HG02763 (cell line): ENCODE measurements around the gene ZSCAN31.
"Not testable (repeated sequence)": the region's sequence is repeated elsewhere in the genome, so short reads cannot be mapped to it uniquely, and the experiment has no call there.

ENCODE experiments used
- ATAC-seq: cut with Tn5 transposase; IDR thresholded peaks from one replicate; pipeline ENCODE4 v1.9.1; 2021; ENCODE audit warnings: mild to moderate bottlenecking, moderate library complexity; ENCODE audit not compliant: unreplicated experiment

ZSCAN31 gene

DNA sequence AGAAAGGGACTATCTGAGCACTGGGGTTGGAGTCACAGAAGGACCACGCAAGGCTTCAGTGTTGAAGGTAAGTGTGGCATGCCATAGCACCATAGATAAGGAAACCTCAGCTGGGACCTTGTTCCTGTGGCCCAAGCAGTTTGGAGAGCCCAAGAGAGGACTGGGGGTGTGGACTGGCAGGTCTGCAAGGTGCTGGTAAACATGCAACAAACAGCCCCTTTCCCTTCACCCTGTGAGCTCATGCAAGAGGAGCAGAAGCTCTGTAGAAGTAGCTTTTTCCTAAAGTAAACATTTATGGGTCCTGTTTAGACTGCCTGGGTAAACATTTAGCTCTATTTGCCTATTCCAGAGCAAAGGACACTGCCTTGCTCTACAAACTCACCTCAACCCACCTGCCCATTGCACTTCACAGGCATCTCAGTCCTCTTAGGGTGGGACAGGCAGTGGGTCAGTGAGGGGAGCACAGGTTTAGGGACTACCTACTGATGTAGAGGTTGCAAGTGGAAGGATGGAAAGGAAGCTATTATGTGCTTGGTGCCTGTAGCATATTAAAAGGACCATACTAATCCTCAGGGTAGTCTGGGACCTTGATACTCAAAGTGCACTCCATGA lies 12.0 kb downstream of the ZSCAN31 start:
- no peak for ATAC-seq

GRCh38 chr6:28322661-28323060 lies 13.3 kb downstream of the ZSCAN31 start:
- ATAC-seq: no peak

- not testable (repeated sequence) for ATAC-seq
Measured at GRCh38 chr6:28317866-28318265, 18.1 kb downstream of the ZSCAN31 start.

DNA sequence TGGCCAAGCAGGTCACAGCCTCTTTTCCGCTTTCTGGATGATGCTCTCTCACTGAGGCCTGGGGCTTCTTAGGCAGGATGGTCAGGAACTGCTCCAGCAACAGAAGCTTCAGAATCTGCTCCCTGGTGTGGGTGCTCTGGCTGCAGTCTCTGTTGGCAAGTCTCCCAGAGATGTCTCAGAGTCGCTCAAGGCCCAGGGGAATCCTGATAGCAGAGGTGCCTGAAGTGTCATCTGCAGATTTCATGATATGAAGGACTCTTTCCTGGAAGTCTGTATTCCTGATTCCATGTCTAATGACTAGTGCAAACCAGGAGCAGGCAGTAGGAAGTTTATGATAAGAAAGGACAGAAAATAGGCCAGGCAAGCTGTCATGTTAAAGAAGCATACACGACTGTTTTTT lies 20.3 kb downstream of the ZSCAN31 start:
- ATAC-seq: no peak

DNA sequence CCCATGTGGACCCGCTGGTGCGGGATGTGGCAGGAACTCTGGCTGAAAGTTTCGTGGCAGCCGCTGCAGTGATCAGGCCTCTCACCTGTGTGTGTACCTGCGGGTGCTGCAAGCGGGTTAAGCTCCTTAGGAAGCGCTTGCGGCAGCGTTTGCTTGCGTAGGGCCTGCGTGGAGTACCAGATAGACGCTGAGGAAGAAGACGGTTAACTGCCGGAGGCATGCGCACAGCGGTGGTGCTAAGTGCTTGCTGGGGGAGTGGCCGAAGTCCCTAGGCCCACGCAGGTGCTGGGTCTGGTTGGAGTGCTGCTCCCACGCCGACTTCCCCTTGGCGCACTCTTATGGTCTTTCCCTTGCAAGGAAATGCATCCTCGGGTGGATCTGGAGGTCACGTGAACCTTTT lies 23.0 kb downstream of the ZSCAN31 start:
- ATAC-seq: no peak

- ATAC-seq: no peak
Measured at GRCh38 chr6:28311139-28311823, 24.7 kb downstream of the ZSCAN31 start.

GRCh38 chr6:28306363-28306762 lies 29.6 kb downstream of the ZSCAN31 start:
- not testable (repeated sequence) for ATAC-seq

DNA sequence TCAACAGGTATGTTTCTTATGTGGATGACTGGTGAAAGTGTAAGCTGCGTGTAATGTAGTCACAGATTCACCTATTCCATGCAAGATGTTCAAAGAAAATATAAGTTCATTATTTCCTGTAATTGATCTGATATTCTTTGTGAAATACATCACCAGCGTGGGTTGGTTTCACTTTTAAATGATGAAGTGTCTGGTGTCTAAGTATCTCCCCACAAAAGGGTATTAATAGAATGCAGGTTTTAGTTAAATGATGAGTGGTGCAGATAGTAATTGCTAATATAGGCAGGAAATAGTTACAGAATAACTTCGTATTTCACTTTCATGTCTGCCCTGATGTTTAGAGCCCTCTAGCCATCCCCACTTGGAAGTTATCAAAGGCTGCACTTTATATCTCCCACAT lies 32.4 kb downstream of the ZSCAN31 start:
- peak; percentile 66 for ATAC-seq

GRCh38 chr6:28296520-28297060 lies 39.4 kb downstream of the ZSCAN31 start:
- no peak for ATAC-seq

GRCh38 chr6:28295326-28295725 lies 40.6 kb downstream of the ZSCAN31 start:
- no peak for ATAC-seq

GRCh38 chr6:28291573-28291972 lies 44.4 kb downstream of the ZSCAN31 start:
- ATAC-seq: no peak

DNA sequence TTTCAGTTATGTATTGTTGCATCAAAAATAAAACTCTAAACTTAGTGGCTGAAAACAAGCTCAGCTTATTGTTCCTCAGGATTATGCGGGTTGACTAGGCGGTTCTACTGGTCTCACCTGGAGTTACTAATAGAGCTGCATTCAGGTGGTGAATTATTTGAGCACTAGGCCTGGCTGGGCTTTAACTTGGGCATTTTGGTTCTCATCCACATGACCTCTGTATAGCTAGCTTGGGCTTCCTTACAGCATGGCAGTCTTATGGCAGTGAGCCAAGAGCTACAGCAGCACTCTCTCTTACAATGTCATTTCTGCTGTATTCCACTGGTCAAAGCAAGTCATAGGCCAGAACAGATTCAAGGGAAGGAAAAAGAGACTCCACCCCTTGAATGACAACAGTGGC lies 53.0 kb downstream of the ZSCAN31 start:
- no peak for ATAC-seq

- ATAC-seq: peak; percentile 90
Measured at GRCh38 chr6:28281288-28282064, 54.5 kb downstream of the ZSCAN31 start, which contains the start of gene PGBD1. TSS of gene PGBD1 (plus strand) at chr6:28281572. CDS start at chr6:28283814, 2,242 bp downstream.

- no peak for ATAC-seq
Measured at GRCh38 chr6:28280595-28281287, 55.2 kb downstream of the ZSCAN31 start.

GRCh38 chr6:28277746-28278145 lies 58.2 kb downstream of the ZSCAN31 start:
- no peak for ATAC-seq

- no peak for ATAC-seq
Measured at GRCh38 chr6:28274888-28275287, 61.1 kb downstream of the ZSCAN31 start.
